GM18511 (cell line): ENCODE results near the gene PRAME.
"Not testable (repeated sequence)": the region's sequence is repeated elsewhere in the genome, so short reads cannot be mapped to it uniquely, and the experiment has no call there.

Experiments used
- ATAC-seq: cut with Tn5 transposase; IDR thresholded peaks from one replicate; pipeline ENCODE4 v1.9.1; 2021; ENCODE audit warnings: mild to moderate bottlenecking, moderate library complexity; ENCODE audit not compliant: unreplicated experiment

The PRAME gene, protein sequence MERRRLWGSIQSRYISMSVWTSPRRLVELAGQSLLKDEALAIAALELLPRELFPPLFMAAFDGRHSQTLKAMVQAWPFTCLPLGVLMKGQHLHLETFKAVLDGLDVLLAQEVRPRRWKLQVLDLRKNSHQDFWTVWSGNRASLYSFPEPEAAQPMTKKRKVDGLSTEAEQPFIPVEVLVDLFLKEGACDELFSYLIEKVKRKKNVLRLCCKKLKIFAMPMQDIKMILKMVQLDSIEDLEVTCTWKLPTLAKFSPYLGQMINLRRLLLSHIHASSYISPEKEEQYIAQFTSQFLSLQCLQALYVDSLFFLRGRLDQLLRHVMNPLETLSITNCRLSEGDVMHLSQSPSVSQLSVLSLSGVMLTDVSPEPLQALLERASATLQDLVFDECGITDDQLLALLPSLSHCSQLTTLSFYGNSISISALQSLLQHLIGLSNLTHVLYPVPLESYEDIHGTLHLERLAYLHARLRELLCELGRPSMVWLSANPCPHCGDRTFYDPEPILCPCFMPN

GRCh38 chr22:22558972-22559603 lies at the start of gene PRAME:
TSS of gene PRAME (minus strand) at chr22:22559265. CDS start at chr22:22556832, 2,433 bp downstream.
- ATAC-seq: no peak

GRCh38 chr22:22608022-22608421 lies 49.0 kb upstream of the PRAME start:
- not testable (repeated sequence) for ATAC-seq

- no peak for ATAC-seq
Observed at GRCh38 chr22:22605074-22605404, 46.0 kb upstream of the PRAME start.

DNA sequence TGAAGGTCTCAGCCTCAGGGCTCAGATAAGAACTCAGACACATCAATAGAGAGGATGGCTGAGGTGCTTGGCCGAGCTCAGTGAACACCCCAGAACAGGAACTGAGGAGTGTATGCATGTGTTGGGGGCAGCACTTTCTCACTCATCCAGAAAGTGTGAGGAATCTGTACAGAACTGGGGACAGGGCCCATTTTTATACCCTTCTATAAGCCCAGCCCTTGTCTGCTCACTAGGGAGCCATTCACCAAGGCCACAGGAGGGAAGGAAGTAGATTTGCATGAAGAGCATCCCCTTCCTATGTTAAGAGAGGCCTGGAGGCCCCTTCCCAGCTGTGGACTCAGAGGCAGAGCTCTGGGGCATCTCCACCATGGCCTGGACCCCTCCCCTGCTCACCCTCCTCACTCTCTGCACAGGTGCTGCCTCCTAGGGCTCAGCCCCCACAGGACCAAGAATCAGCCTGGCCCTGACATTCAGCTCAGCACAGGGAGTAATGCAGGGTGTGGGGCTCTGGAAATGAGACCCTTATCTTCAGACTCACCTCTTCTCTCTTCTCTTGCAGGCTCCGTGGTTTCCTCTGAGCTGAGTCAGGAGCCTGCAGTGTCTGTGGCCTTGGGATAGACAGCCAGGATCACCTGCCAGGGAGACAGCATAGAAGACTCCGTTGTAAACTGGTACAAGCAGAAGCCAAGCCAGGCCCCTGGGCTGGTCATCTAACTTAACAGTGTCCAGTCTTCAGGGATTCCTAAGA lies 45.4 kb upstream of the PRAME start:
- ATAC-seq: no peak

GRCh38 chr22:22603470-22603947 lies 44.4 kb upstream of the PRAME start:
- no peak for ATAC-seq

- no peak for ATAC-seq
Observed at GRCh38 chr22:22600531-22601261, 41.6 kb upstream of the PRAME start.

- ATAC-seq: no peak
Observed at GRCh38 chr22:22599248-22599647, 40.2 kb upstream of the PRAME start.

DNA sequence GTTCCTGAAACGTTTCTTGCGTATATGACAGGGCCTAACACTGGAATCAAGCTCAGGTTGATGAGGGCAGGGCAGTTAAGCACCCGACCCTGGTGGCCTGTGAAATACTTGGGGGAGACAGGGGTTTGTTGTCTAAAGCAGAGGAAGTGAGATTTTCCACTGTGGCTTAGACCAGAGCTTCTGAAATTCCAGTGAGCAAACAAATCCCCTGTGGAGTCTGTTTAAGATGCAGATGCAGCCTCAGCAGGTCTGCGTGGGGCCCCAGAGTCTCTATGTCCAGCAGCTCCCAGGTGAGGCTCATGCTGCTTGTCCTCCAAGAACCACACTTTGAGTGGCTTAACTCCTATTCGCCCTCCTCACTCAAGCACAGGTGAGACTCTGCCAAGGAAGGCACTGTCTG lies 39.1 kb upstream of the PRAME start:
- no peak for ATAC-seq

DNA sequence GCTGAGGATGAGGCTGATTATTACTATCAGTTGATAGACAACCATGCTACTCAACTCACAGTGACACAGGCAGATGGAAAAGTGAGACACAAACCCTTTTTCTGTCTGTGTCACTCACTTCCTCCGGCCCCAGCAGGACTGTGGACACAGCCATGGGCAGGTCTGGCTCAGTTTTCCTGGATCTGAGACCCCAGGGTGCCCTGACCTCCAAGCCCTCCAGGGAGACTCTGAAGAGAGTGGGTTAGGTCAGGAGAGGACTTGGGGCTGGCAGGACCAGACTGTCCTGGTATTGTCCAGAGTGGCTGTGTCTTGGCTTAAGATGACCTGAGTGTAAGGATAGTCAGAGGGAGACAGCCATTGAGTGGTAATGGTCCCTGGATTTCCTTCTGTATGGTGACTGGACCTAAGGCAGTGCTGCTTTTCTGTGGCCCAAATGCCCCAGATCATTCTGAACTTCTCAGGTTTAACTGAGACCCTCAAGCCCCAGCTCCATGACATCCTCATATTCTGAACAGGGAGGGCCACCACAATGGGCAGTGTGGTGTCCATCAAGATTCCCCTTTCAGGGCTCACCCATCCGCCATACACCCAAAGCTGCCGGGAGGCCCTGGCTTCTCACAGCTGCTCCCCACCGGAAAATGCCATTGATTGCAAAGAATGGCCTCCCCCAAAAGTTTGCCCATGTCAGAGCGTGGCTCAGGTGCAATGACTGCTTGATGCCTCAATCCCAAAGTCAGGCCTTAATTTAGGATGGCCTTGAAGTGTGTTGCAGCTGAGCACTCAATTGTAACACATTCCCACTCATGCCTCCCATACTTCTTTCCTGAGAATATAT lies 36.2 kb upstream of the PRAME start:
- ATAC-seq: no peak

GRCh38 chr22:22593964-22594656 lies 35.0 kb upstream of the PRAME start:
- no peak for ATAC-seq

GRCh38 chr22:22593250-22593649 lies 34.2 kb upstream of the PRAME start:
- ATAC-seq: no peak

GRCh38 chr22:22591348-22592299 lies 32.6 kb upstream of the PRAME start:
- no peak for ATAC-seq

- ATAC-seq: no peak
Observed at GRCh38 chr22:22590136-22590891, 31.2 kb upstream of the PRAME start.

DNA sequence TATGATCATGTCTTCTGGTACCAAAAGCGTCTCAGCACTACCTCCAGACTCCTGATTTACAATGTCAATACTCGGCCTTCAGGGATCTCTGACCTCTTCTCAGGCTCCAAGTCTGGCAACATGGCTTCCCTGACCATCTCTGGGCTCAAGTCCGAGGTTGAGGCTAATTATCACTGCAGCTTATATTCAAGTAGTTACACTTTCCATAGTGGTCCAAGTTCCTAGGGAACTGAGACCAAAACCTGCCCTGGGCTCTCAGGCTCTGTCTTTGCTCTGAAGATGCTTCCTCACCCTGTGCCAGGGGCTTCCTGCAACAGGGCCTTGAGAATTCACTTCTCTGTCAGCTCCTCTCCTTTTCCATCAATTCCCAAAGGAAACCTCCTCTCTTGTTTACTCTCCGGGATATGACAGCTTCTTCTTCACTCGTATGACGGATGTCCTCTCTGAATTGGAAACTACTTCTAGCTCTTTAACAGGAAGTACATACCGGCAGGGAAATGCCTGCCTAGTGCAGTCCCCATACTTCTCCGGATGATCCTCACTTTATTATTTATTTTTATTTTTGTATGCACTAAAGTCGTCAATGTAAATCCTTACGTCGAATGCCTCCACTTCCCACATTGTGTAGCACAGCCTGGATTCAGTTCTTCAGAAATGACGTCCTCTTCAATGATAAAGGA lies 29.6 kb upstream of the PRAME start:
- ATAC-seq: no peak

GRCh38 chr22:22587577-22588188 lies 28.6 kb upstream of the PRAME start:
- ATAC-seq: no peak

GRCh38 chr22:22584722-22585121 lies 25.7 kb upstream of the PRAME start:
- no peak for ATAC-seq
